Measurements from ENCODE around the gene CTNNA1. TPM values are rescaled to one million over a fixed set of nuclear protein-coding genes. Genes with fewer than 3 reads are reported as not detected.

The CTNNA1 gene
- total RNA-seq, 1 donor from 2014 or later = 361 TPM

DNA sequence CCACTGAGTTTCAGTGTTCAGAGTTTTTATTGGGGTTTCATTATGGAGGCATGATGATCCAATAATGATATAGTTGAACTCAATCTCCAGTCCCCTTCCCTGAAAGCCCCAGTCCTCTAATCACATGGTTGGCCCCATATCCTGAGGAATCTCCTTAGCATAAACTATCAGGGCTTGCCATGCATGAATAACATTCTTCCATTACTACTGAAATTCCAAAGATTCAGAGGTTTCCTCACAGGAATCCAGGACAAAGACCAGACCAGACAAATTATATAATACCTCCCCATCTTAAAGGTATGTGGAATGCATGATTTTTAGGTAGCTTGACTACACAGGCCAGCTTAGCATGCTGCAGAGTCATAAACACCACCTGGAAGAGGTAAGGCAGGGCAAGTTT lies 137.4 kb downstream of the CTNNA1 start:
- Histone ChIP-seq H3K4me1 (no peaks in the 10 kb centered on the region), H3K27me3 (ENCODE audit: low read depth) (no peaks in the 10 kb centered on the region), H3K4me3 (no peak overlapping the region), H3K9me3 (no peaks in the 10 kb centered on the region), H3K27ac (no peak overlapping the region), H3K36me3 (peaks cover 68% of the 10 kb centered on the region)
- intact Hi-C loops (cut with DNase I) = no loop called here
- no peak for DNase-seq
- ATAC-seq = no peak
- TF ChIP-seq, protein P1, sequence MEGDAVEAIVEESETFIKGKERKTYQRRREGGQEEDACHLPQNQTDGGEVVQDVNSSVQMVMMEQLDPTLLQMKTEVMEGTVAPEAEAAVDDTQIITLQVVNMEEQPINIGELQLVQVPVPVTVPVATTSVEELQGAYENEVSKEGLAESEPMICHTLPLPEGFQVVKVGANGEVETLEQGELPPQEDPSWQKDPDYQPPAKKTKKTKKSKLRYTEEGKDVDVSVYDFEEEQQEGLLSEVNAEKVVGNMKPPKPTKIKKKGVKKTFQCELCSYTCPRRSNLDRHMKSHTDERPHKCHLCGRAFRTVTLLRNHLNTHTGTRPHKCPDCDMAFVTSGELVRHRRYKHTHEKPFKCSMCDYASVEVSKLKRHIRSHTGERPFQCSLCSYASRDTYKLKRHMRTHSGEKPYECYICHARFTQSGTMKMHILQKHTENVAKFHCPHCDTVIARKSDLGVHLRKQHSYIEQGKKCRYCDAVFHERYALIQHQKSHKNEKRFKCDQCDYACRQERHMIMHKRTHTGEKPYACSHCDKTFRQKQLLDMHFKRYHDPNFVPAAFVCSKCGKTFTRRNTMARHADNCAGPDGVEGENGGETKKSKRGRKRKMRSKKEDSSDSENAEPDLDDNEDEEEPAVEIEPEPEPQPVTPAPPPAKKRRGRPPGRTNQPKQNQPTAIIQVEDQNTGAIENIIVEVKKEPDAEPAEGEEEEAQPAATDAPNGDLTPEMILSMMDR (IDR thresholded peaks at IDR 0.05) = no peak

DNA sequence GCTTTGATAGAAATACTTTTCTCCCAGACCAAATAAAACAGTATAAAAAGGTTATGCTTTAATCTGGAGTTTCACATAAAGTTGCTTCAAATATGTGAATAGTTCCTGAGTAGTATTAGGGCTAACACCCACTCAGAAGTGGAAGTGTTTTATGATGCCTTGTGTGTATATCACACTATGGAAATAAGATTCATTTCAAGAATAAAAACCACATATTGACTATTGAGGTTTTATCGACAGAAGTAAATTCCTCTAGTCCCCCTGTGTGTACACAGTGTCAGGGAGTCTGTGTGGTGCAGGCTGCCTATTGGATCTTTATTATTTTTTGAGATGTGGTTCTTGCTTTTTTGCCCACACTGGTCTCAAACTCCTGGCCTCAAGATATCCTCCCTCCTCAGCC lies 142.7 kb downstream of the CTNNA1 start:
- Histone ChIP-seq H3K4me1 (peaks cover 9% of the 10 kb centered on the region), H3K27ac (no peak overlapping the region), H3K9me3 (no peaks in the 10 kb centered on the region), H3K27me3 (ENCODE audit: low read depth) (no peaks in the 10 kb centered on the region), H3K4me3 (no peak overlapping the region), H3K36me3 (peaks cover 31% of the 10 kb centered on the region)
- DNase-seq (no peak), ATAC-seq (no peak)
- intact Hi-C loops (cut with DNase I) = no loop called here
- TF ChIP-seq, protein P1 (IDR thresholded peaks at IDR 0.05) = no peak

DNA sequence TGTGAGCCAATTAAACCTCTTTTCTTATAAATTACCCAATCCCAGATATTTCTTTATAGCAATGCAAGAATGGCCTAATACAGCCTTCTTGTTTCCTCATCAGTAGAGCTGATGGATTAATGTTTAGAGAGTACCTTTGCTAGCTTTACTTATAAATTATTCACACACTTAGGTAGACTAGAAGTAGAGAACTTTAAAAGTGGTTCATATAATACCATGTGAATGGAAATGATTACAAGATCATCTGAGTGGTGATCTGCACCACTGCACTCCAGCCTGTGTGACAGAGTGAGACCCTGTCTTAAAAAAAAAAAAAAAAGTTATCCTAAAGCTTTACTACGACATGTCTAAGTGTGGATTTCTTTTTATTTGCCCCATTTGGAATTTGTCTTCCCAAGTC lies 145.1 kb downstream of the CTNNA1 start:
- Histone ChIP-seq H3K9me3 (no peaks in the 10 kb centered on the region), H3K27ac (no peak overlapping the region), H3K4me3 (no peak overlapping the region), H3K27me3 (ENCODE audit: low read depth) (no peaks in the 10 kb centered on the region), H3K4me1 (peaks cover 20% of the 10 kb centered on the region), H3K36me3 (peaks cover 34% of the 10 kb centered on the region)
- intact Hi-C loops (cut with DNase I) = no loop called here
- no peak for ATAC-seq
- TF ChIP-seq, protein P1 (IDR thresholded peaks at IDR 0.05) = no peak
- no peak for DNase-seq

DNA sequence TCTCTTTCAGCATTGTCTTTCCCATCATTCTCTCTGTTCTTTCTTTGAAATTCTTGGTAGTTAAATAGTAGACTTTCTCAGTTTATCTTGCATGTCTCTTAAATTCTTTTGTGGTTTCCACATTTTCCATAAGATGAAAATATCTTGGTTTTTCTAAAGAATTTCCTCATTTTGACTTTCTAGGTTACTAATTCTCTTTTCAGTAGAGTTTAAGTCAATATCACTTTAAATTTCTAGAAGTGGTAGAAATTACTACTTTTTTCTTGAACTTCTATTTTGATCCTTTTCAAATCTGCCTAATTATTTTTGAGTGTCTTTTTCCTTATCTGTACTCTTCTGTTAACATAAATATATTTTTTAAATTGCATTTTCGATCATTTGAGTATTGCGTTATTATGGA lies 145.5 kb downstream of the CTNNA1 start:
- no peaks in the 10 kb centered on the region for H3K9me3 ChIP-seq
- TF ChIP-seq, protein P1 (IDR thresholded peaks at IDR 0.05) = no peak
- H3K36me3 ChIP-seq = peaks cover 34% of the 10 kb centered on the region
- no peak for ATAC-seq
- no peak overlapping the region for H3K4me3 ChIP-seq
- H3K27me3 ChIP-seq (ENCODE audit: low read depth) = no peaks in the 10 kb centered on the region
- intact Hi-C loops (cut with DNase I) = no loop called here
- DNase-seq = no peak
- H3K4me1 ChIP-seq = peaks cover 24% of the 10 kb centered on the region
- H3K27ac ChIP-seq = no peak overlapping the region

DNA sequence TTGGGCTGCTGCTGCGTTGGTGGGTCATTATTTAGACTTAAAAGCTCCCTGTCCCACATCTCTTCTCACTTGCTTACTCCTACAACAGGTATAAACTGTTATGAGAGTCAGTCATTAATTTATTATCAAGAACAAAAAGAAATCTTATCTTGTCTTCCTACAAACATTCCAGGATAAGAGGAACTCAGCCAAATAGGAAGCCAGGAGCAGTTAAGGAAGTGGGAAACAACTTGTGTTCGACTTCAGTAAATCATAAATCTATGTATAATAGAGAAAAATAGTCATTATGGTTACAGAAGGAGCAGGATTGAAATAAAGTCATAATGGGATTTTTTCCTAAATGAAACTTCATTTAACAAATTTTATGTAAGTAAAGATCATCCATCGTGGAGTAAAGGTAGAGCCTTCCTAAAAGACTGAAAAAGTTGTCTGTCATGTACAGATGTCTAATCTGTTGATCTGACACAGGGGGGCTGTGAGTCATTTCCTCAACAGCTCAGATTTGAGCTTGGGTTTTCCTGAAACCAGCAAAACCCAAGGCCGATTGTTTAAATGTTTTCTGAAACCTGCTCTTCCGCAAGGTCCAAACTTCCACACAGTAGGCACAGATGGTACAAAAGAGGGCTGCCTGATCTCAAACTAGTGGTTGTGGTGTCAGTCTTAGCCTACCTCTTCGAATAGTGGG lies 147.2 kb downstream of the CTNNA1 start:
- no peaks in the 10 kb centered on the region for H3K9me3 ChIP-seq
- no peak overlapping the region for H3K27ac ChIP-seq
- ATAC-seq = no peak
- no peak for DNase-seq
- TF ChIP-seq, protein P1 (IDR thresholded peaks at IDR 0.05) = no peak
- H3K36me3 ChIP-seq = peaks cover 50% of the 10 kb centered on the region
- intact Hi-C loops (cut with DNase I) = no loop called here
- peaks cover 25% of the 10 kb centered on the region for H3K4me1 ChIP-seq
- no peaks in the 10 kb centered on the region for H3K27me3 ChIP-seq (ENCODE audit: low read depth)
- no peak overlapping the region for H3K4me3 ChIP-seq
